Cerebellar nuclear complex (tissue), 1 donor: ENCODE data around the gene AP2A1.

Experiments used
- DNase-seq, 2 experiments: peaks; one replicate each; lab custom pipeline; 2025; lab: John Stamatoyannopoulos, UW

AP2A1 gene

GRCh38 chr19:49792829-49793560 lies 26.2 kb downstream of the AP2A1 start:
- DNase-seq, result no peak

DNA sequence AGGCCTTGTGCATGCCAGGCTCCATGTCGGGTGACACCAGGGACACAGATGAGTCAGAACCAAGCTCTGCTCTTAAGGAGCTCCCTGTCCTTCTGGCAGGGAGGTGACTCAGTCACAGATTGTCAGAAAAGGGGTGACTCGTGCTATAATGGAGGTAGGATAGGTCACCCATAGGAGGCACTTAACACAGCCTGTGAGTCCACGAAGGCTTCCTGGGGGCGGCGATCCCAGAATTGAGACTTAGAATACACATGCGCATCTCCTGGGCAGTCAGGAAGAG lies 26.7 kb downstream of the AP2A1 start:
- DNase-seq, result no peak

DNA sequence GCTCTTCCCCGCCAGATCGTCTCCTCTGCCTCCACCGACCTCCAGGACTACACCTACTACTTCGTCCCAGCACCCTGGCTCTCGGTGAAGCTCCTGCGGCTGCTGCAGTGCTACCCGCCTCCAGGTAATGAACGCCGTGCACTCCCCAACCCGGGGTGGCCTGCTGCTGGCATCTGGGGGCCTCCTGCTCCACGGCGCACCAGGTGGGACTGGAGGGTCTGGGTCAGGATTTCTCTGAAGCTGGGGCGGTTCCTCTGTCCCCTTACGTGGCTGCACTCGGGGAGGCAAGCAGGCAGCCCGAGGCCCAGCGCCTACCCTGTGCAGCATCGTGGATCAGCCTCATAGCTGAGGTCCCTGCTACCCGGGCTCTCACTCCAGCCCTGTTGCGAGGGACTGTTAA lies 28.8 kb downstream of the AP2A1 start:
- no peak for DNase-seq

GRCh38 chr19:49798574-49798973 lies 31.8 kb downstream of the AP2A1 start:
- DNase-seq, result no peak

DNA sequence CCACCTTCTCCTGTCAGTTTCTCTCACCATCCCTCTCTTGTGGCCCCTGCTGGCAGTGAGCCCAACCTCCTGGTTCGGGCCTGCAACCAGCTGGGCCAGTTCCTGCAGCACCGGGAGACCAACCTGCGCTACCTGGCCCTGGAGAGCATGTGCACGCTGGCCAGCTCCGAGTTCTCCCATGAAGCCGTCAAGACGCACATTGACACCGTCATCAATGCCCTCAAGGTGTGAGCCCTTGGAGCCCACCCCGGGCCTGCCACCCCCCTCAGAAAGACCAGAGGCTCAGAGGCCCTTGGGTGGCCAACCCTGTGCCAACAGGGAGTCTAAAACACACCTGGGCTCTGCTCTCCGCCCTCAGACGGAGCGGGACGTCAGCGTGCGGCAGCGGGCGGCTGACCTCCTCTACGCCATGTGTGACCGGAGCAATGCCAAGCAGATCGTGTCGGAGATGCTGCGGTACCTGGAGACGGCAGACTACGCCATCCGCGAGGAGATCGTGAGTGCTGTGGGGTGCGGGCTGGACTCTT lies 32.5 kb downstream of the AP2A1 start:
- DNase-seq, result no peak

DNA sequence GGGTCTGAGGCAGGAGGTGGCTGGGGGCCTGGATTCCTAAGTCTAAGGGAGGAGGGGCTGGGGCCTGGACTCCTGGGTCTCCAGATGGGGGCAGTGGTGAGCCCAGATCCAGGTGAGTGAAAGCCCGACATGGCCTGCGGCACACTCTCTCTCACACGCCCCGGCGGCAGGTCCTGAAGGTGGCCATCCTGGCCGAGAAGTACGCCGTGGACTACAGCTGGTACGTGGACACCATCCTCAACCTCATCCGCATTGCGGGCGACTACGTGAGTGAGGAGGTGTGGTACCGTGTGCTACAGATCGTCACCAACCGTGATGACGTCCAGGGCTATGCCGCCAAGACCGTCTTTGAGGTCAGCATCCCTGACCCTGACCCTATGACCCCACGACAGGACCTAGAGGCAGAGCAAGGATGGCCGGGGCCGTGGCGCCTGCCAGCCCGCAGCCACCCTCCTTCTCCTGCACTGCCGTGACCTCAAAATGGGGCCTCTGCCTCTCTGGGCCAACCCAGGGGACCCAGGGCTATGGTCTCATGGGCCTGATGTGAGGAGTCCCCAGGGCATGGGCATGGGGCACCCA lies 33.1 kb downstream of the AP2A1 start:
- no peak for DNase-seq

DNA sequence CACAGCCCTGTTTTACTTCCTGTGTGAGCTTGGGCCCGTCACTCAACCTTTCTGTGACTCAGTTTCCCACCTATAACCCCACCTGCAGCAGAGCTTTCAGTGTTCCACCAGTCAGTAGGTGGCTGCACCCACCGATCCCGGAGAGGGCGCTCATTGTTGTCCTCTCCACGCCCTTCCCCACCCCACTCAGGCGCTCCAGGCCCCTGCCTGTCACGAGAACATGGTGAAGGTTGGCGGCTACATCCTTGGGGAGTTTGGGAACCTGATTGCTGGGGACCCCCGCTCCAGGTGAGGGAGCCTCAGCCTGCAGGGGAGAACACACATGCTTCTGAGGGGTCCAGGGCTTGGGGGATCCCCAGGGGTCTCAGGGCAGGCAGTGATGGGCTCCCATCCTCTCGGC lies 34.0 kb downstream of the AP2A1 start:
- no peak for DNase-seq

GRCh38 chr19:49801401-49801888 lies 34.6 kb downstream of the AP2A1 start:
- no peak for DNase-seq

GRCh38 chr19:49801966-49802661 lies 35.3 kb downstream of the AP2A1 start:
- peak in 1 of 2 experiments; percentile 84 for DNase-seq

- DNase-seq, result no peak
Observed at GRCh38 chr19:49802836-49803528, 36.2 kb downstream of the AP2A1 start.

DNA sequence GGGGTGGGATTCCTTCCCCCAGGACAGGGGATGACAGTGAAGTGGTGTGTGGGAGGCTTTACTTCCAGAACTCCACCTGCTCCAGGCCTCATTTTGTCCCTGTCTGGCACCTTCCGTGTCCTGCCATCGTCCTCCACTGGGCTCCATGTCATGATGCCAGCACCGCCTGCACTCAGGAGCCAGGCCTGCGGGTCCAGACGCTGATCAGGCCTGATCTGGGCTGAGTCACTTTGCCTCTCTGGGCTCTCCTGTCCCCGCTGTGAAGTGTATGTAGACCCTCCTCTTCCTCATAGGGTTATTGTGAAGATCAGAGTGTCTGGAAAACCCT lies 36.7 kb downstream of the AP2A1 start:
- no peak for DNase-seq

DNA sequence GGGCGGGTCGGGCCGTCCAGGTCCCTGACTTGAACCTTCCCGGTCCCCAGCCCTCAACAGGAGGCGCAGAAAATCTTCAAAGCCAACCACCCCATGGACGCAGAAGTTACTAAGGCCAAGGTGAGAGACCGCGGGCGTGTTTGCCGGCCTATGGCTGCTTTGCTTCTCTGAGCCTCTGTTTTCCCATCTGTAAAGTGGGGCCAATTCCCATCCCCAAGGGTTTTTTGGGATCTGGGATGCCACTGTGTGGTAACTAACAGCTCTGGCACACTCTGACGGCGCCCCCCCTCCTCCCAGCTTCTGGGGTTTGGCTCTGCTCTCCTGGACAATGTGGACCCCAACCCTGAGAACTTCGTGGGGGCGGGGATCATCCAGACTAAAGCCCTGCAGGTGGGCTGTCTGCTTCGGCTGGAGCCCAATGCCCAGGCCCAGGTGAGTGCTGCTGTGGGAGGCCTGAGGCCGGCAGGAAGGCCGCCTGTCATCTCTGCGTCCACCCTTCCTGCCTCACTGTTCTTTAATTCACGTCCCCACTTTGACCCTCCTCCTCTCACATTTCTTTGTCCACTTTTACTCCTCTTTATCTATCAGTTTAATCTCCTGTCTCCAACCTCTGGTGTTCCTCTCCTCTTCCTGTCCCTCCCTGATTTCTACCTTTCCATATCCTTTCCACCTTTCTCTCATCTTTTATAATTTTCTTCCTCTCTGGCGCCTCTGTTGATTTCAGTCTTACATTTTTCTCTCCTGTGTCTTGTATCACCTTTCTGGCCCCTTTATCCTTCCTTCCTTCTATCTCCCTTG lies 39.2 kb downstream of the AP2A1 start:
- no peak for DNase-seq

DNA sequence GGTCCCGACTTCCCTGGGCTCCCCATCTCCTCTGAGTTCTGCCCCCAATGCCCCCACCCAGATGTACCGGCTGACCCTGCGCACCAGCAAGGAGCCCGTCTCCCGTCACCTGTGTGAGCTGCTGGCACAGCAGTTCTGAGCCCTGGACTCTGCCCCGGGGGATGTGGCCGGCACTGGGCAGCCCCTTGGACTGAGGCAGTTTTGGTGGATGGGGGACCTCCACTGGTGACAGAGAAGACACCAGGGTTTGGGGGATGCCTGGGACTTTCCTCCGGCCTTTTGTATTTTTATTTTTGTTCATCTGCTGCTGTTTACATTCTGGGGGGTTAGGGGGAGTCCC lies 39.8 kb downstream of the AP2A1 start:
- no peak for DNase-seq

DNA sequence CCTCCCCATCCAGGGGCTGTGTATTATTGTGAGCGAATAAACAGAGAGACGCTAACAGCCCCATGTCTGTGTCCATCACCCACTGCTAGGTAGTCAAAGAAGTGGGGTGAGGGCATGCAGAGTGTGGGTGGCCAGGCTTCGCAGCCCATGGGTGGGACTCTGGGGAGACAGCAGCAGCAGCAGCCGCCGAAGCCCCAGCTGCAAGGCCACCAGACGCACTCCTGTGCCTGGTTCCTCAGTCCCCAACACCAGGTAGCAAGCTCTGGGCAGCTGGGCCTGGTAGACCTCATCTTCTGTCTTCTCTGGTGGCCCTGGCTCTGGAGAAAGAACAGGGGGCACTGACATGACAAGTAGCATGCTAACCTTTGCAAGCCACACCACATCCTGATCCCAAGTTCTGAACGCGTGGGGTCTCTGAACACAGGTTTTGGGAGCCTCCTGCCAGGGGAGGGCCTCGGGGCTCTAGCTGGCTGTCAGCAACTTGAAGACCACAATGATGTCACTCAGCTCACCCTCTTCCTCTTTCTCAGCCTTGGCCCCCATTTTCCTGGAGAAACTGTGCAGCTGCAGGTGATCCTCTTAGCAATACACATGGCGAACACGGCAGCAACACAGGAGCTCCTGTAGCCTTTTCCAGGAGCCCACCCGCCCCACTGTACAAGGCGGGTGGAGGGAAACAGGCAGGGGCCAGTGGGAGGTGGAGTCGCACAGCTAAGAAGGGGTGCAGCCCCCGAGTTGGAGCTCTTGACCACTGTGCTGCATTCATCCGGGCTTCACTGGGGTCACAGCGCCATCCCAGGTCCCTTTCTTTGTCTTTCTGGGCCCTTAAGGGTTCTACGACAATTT lies 40.5 kb downstream of the AP2A1 start:
- DNase-seq, result no peak

GRCh38 chr19:49807904-49808675 lies 41.3 kb downstream of the AP2A1 start:
- no peak for DNase-seq

GRCh38 chr19:49808711-49809159 lies 41.9 kb downstream of the AP2A1 start:
- peak in 1 of 2 experiments; percentile 22 for DNase-seq

- DNase-seq, result peak in 1 of 2 experiments; percentile 14
Observed at GRCh38 chr19:49809160-49809940, 42.5 kb downstream of the AP2A1 start.

GRCh38 chr19:49809941-49810389 lies 43.2 kb downstream of the AP2A1 start:
- no peak for DNase-seq

GRCh38 chr19:49811328-49811727 lies 44.5 kb downstream of the AP2A1 start:
- DNase-seq, result no peak
